ENCODE measurements around the gene TBC1D17. TPM values are rescaled to one million over a fixed set of nuclear protein-coding genes. Genes with fewer than 3 reads are reported as not detected.

Gene TBC1D17
- total and polyA plus RNA-seq, 2 donors = 2.9 to 69.7 TPM

DNA sequence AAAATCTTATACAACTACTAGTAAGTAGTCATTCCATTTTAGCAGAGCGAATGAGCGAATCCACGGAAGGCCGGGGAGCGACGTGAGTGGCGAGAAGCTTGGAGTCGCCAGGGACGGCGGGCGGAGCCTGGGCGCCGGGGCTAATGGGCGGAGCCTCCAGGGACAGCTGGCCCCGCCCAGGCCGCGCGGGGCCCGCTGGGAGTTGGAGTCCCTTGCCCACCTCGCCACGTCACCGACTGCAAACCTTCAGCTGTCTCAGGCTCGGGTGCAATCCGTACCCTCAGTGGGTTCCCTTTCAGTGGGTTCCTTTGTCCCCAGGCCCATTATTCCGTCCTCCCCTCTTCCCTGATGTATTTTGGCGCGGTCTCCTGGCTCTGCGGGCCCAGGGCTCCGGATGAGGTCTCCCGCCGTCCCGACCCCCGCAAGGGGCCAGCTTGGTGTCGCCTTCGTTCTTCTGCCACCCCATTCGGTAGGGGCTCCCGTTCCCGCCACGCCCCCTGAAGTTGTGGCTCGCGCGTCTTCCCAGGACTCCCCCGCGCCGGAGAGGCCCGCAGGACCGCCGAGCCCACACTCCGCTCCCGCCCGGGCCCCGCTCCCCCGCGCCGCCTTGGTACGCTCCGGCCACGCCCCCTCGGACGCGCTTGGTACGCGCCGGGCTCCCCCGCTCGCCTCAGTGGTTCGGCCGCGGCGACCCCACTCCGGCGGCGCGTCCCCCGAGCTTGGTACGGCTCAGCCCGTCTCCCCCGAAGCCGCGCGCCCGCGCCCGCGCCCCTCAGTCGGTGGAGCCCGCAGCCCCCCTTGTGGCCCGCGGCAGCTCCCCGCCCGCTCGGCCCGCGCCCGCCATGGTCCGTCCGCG lies 26.8 kb upstream of the TBC1D17 start, which contains the start of gene PTOV1:
Gene PTOV1 (plus strand): TSS at position 673 of the 856 bp plus-strand sequence.
- peak; percentile 73 to 93 (median 81) for DNase-seq (ENCODE audit: low read depth in 6 of 9, low spot score in 9 of 9)
- H3K27me3 ChIP-seq (ENCODE audit: control insufficient read depth in 2 of 2, insufficient read depth in 1 of 2, low read length in 1 of 2) = peaks cover 0 to 5% of the 10 kb centered on the region in 2 donors
- H3K4me3 ChIP-seq (ENCODE audit: low read length in 2 of 2) = peak within 1 kb of the TSS; percentile 89 to 92
- peak within 1 kb of the TSS; percentile 96 to 99 for H3K27ac ChIP-seq (ENCODE audit: low read depth in 1 of 2, low read length in 1 of 2)
- peaks cover 0 to 6% of the 10 kb centered on the region in 2 donors for H3K9me3 ChIP-seq (ENCODE audit: control insufficient read depth in 2 of 2, insufficient read depth in 1 of 2, low read length in 1 of 2)
- under 1% methylated on average over 98 of the region's 98 CpGs for WGBS
- H3K36me3 ChIP-seq (ENCODE audit: control insufficient read depth in 2 of 2, insufficient read depth in 2 of 2, low read length in 1 of 2) = peaks cover 13 to 14% of the 10 kb centered on the region in 2 donors
- peaks cover 8 to 28% of the 10 kb centered on the region in 2 donors for H3K4me1 ChIP-seq (ENCODE audit: control insufficient read depth in 2 of 2, insufficient read depth in 2 of 2, low read length in 2 of 2)

DNA sequence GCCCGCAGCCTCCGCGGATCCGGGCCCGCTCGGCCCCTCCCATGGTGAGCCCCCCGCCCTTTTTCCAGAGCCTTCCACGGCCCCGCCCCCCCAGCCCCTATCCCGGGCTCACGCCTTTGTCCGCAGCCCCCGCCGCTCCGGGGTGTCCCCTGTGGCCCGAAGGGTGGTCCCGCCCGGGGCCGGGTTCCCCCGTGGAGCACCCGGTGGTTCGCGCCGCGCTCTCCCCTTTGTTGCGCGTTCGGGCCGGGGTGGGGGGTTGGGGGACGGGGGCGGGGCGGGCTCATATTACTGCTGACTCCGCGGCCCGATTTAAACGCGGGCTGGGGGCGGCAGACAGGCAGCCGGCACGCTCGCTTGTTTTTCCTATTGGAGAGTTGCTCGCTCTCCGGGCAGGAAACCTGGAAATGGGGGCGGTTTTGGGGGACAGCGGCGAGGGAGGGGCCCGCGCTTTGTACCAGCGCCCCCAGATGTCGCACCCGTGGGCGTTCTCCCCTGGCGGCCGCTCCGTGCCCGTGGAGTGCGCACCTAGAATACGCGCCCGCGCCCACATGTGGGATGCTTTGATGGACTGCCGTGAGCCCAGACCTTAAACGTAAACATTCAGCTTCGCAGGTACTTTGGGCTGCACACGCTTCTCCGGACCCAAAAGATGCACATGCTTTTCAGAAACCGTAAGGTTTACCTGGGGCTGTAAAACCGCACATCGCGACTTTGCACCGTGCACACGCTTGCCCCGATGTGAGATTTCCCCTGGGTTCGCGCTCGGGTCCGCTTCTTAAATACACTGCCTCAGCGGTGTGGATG lies 25.8 kb upstream of the TBC1D17 start:
- Histone ChIP-seq H3K9me3 (ENCODE audit: control insufficient read depth in 2 of 2, insufficient read depth in 1 of 2, low read length in 1 of 2) (peaks cover 0 to 6% of the 10 kb centered on the region in 2 donors), H3K4me3 (ENCODE audit: low read length in 2 of 2) (peak overlapping the region; percentile 49 to 89), H3K36me3 (ENCODE audit: control insufficient read depth in 2 of 2, insufficient read depth in 2 of 2, low read length in 1 of 2) (peaks cover 18 to 22% of the 10 kb centered on the region in 2 donors), H3K27me3 (ENCODE audit: control insufficient read depth in 2 of 2, insufficient read depth in 1 of 2, low read length in 1 of 2) (peaks cover 0 to 5% of the 10 kb centered on the region in 2 donors), H3K4me1 (ENCODE audit: control insufficient read depth in 2 of 2, insufficient read depth in 2 of 2, low read length in 2 of 2) (peaks cover 8 to 25% of the 10 kb centered on the region in 2 donors), H3K27ac (ENCODE audit: low read depth in 1 of 2, low read length in 1 of 2) (peak overlapping the region in 1 of 2 donors; percentile 96)
- DNase-seq (ENCODE audit: low read depth in 6 of 9, low spot score in 9 of 9) = peak in 4 of 9 donors; percentile 11 to 44 (median 33)
- WGBS = 4% methylated on average over 78 of the region's 78 CpGs

- Histone ChIP-seq H3K27ac (ENCODE audit: low read depth in 1 of 2, low read length in 1 of 2) (no peak overlapping the region), H3K4me3 (ENCODE audit: low read length in 2 of 2) (no peak overlapping the region), H3K36me3 (ENCODE audit: control insufficient read depth in 2 of 2, insufficient read depth in 2 of 2, low read length in 1 of 2) (peaks cover 28 to 33% of the 10 kb centered on the region in 2 donors), H3K4me1 (ENCODE audit: control insufficient read depth in 2 of 2, insufficient read depth in 2 of 2, low read length in 2 of 2) (peaks cover 8 to 30% of the 10 kb centered on the region in 2 donors), H3K9me3 (ENCODE audit: control insufficient read depth in 2 of 2, insufficient read depth in 1 of 2, low read length in 1 of 2) (peaks cover 0 to 6% of the 10 kb centered on the region in 2 donors), H3K27me3 (ENCODE audit: control insufficient read depth in 2 of 2, insufficient read depth in 1 of 2, low read length in 1 of 2) (peaks cover 0 to 5% of the 10 kb centered on the region in 2 donors)
- WGBS = 92% methylated on average over 14 of the region's 14 CpGs
- DNase-seq (ENCODE audit: low read depth in 6 of 9, low spot score in 9 of 9) = no peak
Measured at GRCh38 chr19:49852631-49853126, 24.8 kb upstream of the TBC1D17 start.

DNA sequence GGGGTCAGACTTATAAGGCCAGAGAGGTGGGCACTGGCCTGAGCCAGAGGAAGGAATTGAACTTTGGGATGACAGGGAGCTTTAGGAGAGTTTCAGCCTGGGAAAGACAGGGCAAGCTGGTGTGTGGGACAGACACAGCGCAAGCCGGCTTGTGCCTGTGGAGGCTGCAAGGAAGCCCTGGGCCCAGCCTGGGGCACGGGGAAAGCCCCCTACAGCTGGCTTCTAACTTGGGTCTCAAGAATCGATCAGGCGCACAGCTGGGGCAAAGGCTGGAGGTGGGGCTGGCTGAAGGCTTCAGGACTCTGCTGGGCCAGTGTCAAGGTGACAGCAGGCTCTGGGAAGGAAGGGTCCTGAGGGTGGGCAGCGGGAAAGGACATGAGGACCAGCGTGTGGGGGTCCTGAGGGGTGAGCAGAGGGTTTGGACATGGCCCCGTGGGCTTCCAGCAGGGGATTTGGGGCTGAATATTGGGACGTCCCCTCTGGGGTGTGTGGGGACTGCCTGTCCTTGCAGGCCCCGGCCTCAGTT lies 23.6 kb upstream of the TBC1D17 start:
- H3K9me3 ChIP-seq (ENCODE audit: control insufficient read depth in 2 of 2, insufficient read depth in 1 of 2, low read length in 1 of 2) = peaks cover 0 to 6% of the 10 kb centered on the region in 2 donors
- peaks cover 39 to 45% of the 10 kb centered on the region in 2 donors for H3K36me3 ChIP-seq (ENCODE audit: control insufficient read depth in 2 of 2, insufficient read depth in 2 of 2, low read length in 1 of 2)
- no peak for DNase-seq (ENCODE audit: low read depth in 6 of 9, low spot score in 9 of 9)
- no peak overlapping the region for H3K4me3 ChIP-seq (ENCODE audit: low read length in 2 of 2)
- 97% methylated on average over 10 of the region's 10 CpGs for WGBS
- peaks cover 0 to 5% of the 10 kb centered on the region in 2 donors for H3K27me3 ChIP-seq (ENCODE audit: control insufficient read depth in 2 of 2, insufficient read depth in 1 of 2, low read length in 1 of 2)
- no peak overlapping the region for H3K27ac ChIP-seq (ENCODE audit: low read depth in 1 of 2, low read length in 1 of 2)
- peaks cover 8 to 39% of the 10 kb centered on the region in 2 donors for H3K4me1 ChIP-seq (ENCODE audit: control insufficient read depth in 2 of 2, insufficient read depth in 2 of 2, low read length in 2 of 2)

DNA sequence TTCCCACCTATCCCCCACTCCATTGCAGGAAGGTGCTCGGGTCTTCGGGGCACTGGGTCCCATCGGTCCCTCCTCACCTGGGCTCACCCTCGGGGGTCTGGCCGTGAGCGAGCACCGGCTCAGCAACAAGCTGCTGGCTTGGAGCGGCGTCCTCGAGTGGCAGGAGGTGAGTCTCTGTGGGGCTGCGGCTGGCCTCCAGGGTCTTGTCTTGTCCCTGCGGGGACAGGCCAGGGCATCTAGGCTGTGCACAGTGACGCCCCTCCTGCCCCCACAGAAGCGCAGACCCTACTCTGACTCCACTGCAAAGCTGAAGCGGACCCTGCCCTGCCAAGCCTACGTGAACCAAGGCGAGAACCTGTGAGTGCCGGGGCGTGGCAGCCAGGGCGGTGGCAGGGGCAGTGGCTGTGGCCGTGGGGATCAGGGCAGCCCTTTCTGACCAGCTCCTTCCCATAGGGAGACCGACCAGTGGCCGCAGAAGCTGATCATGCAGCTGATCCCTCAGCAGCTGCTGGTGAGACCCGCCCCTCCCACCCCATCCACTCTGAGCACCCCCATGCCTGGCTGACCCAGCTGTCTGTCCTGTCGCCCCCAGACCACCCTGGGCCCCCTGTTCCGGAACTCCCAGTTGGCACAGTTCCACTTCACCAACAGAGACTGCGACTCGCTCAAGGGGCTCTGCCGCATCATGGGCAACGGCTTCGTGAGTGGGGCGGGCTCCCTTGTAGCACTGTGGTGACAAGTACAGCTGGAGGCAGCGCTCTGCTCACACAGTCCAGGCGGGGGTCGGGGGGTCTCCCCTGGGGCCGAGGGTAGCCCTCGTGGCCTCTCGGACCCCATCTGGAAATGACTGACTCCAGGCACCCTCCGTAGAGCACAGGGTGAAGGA lies 22.9 kb upstream of the TBC1D17 start:
- peaks cover 43 to 51% of the 10 kb centered on the region in 2 donors for H3K36me3 ChIP-seq (ENCODE audit: control insufficient read depth in 2 of 2, insufficient read depth in 2 of 2, low read length in 1 of 2)
- H3K9me3 ChIP-seq (ENCODE audit: control insufficient read depth in 2 of 2, insufficient read depth in 1 of 2, low read length in 1 of 2) = no peaks in the 10 kb centered on the region
- DNase-seq (ENCODE audit: low read depth in 6 of 9, low spot score in 9 of 9) = no peak
- no peak overlapping the region for H3K4me3 ChIP-seq (ENCODE audit: low read length in 2 of 2)
- WGBS = 97% methylated on average over 39 of the region's 39 CpGs
- H3K27me3 ChIP-seq (ENCODE audit: control insufficient read depth in 2 of 2, insufficient read depth in 1 of 2, low read length in 1 of 2) = peaks cover 0 to 5% of the 10 kb centered on the region in 2 donors
- H3K4me1 ChIP-seq (ENCODE audit: control insufficient read depth in 2 of 2, insufficient read depth in 2 of 2, low read length in 2 of 2) = peaks cover 8 to 39% of the 10 kb centered on the region in 2 donors
- H3K27ac ChIP-seq (ENCODE audit: low read depth in 1 of 2, low read length in 1 of 2) = no peak overlapping the region

GRCh38 chr19:49855277-49855675 lies 22.2 kb upstream of the TBC1D17 start:
- peaks cover 50 to 58% of the 10 kb centered on the region in 2 donors for H3K36me3 ChIP-seq (ENCODE audit: control insufficient read depth in 2 of 2, insufficient read depth in 2 of 2, low read length in 1 of 2)
- H3K9me3 ChIP-seq (ENCODE audit: control insufficient read depth in 2 of 2, insufficient read depth in 1 of 2, low read length in 1 of 2) = no peaks in the 10 kb centered on the region
- H3K4me3 ChIP-seq (ENCODE audit: low read length in 2 of 2) = no peak overlapping the region
- no peak for DNase-seq (ENCODE audit: low read depth in 6 of 9, low spot score in 9 of 9)
- 96% methylated on average over 12 of the region's 12 CpGs for WGBS
- H3K4me1 ChIP-seq (ENCODE audit: control insufficient read depth in 2 of 2, insufficient read depth in 2 of 2, low read length in 2 of 2) = peaks cover 8 to 36% of the 10 kb centered on the region in 2 donors
- H3K27ac ChIP-seq (ENCODE audit: low read depth in 1 of 2, low read length in 1 of 2) = no peak overlapping the region
- H3K27me3 ChIP-seq (ENCODE audit: control insufficient read depth in 2 of 2, insufficient read depth in 1 of 2, low read length in 1 of 2) = peaks cover 0 to 5% of the 10 kb centered on the region in 2 donors

GRCh38 chr19:49855676-49856573 lies 21.6 kb upstream of the TBC1D17 start:
- H3K9me3 ChIP-seq (ENCODE audit: control insufficient read depth in 2 of 2, insufficient read depth in 1 of 2, low read length in 1 of 2) = no peaks in the 10 kb centered on the region
- no peak for DNase-seq (ENCODE audit: low read depth in 6 of 9, low spot score in 9 of 9)
- H3K27me3 ChIP-seq (ENCODE audit: control insufficient read depth in 2 of 2, insufficient read depth in 1 of 2, low read length in 1 of 2) = peaks cover 0 to 5% of the 10 kb centered on the region in 2 donors
- no peak overlapping the region for H3K27ac ChIP-seq (ENCODE audit: low read depth in 1 of 2, low read length in 1 of 2)
- peaks cover 8 to 34% of the 10 kb centered on the region in 2 donors for H3K4me1 ChIP-seq (ENCODE audit: control insufficient read depth in 2 of 2, insufficient read depth in 2 of 2, low read length in 2 of 2)
- 93% methylated on average over 21 of the region's 21 CpGs for WGBS
- peaks cover 56 to 64% of the 10 kb centered on the region in 2 donors for H3K36me3 ChIP-seq (ENCODE audit: control insufficient read depth in 2 of 2, insufficient read depth in 2 of 2, low read length in 1 of 2)
- H3K4me3 ChIP-seq (ENCODE audit: low read length in 2 of 2) = no peak overlapping the region

Data from thymus (tissue), 11 donors.